Calu3 (cell line): Measurements from ENCODE around the gene CBS. TPM values are rescaled to one million over a fixed set of nuclear protein-coding genes. Genes with fewer than 3 reads are reported as not detected.

ENCODE experiments used
- BruUV-seq: library from RNA; stranded (reverse); fragments of 400-500 nt; replicated peaks from 2 replicates; lab custom pipeline; 2021; lab: Mats Ljungman, UMichigan
- CTCF ChIA-PET: fragments of 300-600 bp; sonication (Branson Sonifier 250); formaldehyde crosslinking; loops from one replicate; lab custom pipeline; 2022; ENCODE audit warnings: antibody characterized with exemption; lab: Charles Lee
- DNase-seq: peaks from one replicate; pipeline ENCODE4 v3.0.0; 2022
- H3K27ac Mint-ChIP-seq: one replicate; pipeline ENCODE4 v1.8.0; 2022; ENCODE audit warnings: mixed read lengths; ENCODE audit not compliant: unreplicated experiment
- H3K27me3 Mint-ChIP-seq: one replicate; pipeline ENCODE4 v1.8.0; 2022; ENCODE audit warnings: mixed read lengths; ENCODE audit not compliant: unreplicated experiment
- H3K36me3 Mint-ChIP-seq: one replicate; pipeline ENCODE4 v1.8.0; 2022; ENCODE audit warnings: mild to moderate bottlenecking, moderate library complexity, mixed read lengths; ENCODE audit not compliant: insufficient read depth, unreplicated experiment
- H3K4me1 Mint-ChIP-seq: one replicate; pipeline ENCODE4 v1.8.0; 2022; ENCODE audit warnings: mild to moderate bottlenecking, low read depth, mixed read lengths; ENCODE audit not compliant: unreplicated experiment
- H3K4me3 Mint-ChIP-seq: one replicate; pipeline ENCODE4 v1.8.0; 2022; ENCODE audit warnings: mild to moderate bottlenecking, low read depth, moderate library complexity, mixed read lengths; ENCODE audit not compliant: unreplicated experiment
- H3K9me3 Mint-ChIP-seq: one replicate; pipeline ENCODE4 v1.8.0; 2022; ENCODE audit warnings: low read depth, mixed read lengths; ENCODE audit not compliant: unreplicated experiment
- intact Hi-C: fragments of 100-400 bp; cut with micrococcal nuclease; formaldehyde crosslinking; loops from one replicate; pipeline ENCODE4 v1.10.0; 2022; ENCODE audit not compliant: unreplicated experiment
- total RNA-seq: library from RNA; stranded (reverse); gene quantifications from 2 replicates; pipeline ENCODE4 v1.2.3, GENCODE V29; 2022
- TF ChIP-seq, protein P1 (sequence below): fragments of 200-600 bp; IDR thresholded peaks from one replicate; pipeline ENCODE4 v1.8.0; 2022; ENCODE audit warnings: antibody characterized with exemption; ENCODE audit not compliant: unreplicated experiment

The CBS gene
- total RNA-seq, 1 experiment from 2014 or later = 124 TPM

DNA sequence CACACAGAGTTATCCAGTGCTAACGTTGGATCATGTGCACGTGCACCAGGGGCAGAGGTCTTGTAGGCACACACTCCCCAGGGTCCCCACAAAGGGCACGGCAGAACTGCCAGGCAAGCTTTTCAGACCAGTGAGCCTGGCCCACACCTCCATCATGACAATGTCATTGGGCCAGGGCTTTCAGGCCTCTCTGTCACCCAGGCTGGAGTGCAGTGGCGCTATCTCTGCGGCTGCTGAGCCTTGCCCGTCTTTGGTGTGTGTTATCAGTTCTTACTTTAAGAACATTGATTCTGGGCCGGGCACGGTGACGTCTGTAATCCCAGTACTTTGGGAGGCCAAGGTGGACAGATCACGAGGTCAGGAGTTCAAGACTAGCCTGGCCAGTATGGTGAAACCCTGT lies 57.1 kb downstream of the CBS start:
- H3K27ac Mint-ChIP-seq = no peak overlapping the region
- no TSS peak for BruUV-seq
- H3K4me3 Mint-ChIP-seq = no peak overlapping the region
- no peaks in the 10 kb centered on the region for H3K27me3 Mint-ChIP-seq
- no peak for DNase-seq
- TF ChIP-seq, protein P1, sequence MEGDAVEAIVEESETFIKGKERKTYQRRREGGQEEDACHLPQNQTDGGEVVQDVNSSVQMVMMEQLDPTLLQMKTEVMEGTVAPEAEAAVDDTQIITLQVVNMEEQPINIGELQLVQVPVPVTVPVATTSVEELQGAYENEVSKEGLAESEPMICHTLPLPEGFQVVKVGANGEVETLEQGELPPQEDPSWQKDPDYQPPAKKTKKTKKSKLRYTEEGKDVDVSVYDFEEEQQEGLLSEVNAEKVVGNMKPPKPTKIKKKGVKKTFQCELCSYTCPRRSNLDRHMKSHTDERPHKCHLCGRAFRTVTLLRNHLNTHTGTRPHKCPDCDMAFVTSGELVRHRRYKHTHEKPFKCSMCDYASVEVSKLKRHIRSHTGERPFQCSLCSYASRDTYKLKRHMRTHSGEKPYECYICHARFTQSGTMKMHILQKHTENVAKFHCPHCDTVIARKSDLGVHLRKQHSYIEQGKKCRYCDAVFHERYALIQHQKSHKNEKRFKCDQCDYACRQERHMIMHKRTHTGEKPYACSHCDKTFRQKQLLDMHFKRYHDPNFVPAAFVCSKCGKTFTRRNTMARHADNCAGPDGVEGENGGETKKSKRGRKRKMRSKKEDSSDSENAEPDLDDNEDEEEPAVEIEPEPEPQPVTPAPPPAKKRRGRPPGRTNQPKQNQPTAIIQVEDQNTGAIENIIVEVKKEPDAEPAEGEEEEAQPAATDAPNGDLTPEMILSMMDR = no peak
- CTCF ChIA-PET = no interaction called here
- intact Hi-C loops = no loop called here
- no peaks in the 10 kb centered on the region for H3K9me3 Mint-ChIP-seq
- no peaks in the 10 kb centered on the region for H3K4me1 Mint-ChIP-seq
- H3K36me3 Mint-ChIP-seq = peaks cover 6% of the 10 kb centered on the region

DNA sequence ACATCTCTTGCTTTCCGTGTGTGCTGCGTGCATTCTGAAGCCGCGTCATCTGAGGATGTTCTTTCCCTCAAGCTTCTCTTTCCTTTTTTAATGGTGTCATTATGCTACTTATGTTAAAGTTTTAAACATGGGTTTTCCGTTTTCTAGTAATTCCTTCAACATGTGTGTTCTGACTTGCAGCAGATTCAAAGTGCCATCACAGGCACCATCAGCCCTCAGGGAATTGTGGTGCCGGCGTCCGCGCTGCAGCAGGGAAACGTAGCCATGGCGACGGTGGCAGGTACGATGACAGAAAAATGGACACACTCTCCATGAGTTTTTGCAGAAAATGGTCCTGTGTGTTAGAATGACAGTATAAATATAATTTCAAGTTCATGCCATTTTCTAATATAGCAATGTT lies 58.9 kb downstream of the CBS start:
- no peaks in the 10 kb centered on the region for H3K4me1 Mint-ChIP-seq
- H3K9me3 Mint-ChIP-seq = no peaks in the 10 kb centered on the region
- no peak overlapping the region for H3K4me3 Mint-ChIP-seq
- intact Hi-C loops = no loop called here
- no TSS peak for BruUV-seq
- H3K27me3 Mint-ChIP-seq = no peaks in the 10 kb centered on the region
- DNase-seq = no peak
- TF ChIP-seq, protein P1 = no peak
- CTCF ChIA-PET = no interaction called here
- no peaks in the 10 kb centered on the region for H3K36me3 Mint-ChIP-seq
- no peak overlapping the region for H3K27ac Mint-ChIP-seq

DNA sequence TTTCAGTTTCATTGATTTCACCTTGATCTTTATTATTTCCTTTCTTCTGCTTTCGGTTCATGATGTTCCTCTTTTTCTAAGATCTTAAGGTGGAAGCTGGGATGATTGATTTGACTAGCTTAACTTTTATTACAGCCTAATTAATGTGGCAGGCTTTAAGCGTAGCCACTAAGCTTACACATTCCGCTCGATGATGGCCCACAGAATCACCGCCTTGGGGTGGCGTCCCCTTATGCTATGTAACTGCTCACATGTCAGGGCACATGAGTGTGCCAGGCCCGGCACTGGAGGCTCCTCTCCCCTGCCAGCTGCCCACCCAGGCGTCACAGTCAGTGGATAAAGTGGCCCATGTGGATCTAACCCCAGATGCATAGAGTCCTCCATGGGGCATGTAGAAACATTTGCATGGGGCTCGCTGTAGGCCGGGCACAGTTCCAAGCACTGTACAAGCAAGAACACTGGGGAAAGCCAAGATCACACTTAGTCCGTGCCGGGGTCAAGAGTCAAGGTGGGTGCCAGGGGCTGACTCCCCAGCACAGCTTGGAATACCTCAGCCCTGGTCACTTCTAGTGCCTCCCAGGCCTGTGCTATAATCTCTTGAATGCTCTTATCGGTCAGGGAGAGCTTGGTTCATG lies 59.6 kb downstream of the CBS start:
- intact Hi-C loops = no loop called here
- Mint-ChIP-seq H3K9me3 (no peaks in the 10 kb centered on the region), H3K4me3 (no peak overlapping the region), H3K4me1 (no peaks in the 10 kb centered on the region), H3K27me3 (no peaks in the 10 kb centered on the region), H3K36me3 (no peaks in the 10 kb centered on the region), H3K27ac (no peak overlapping the region)
- CTCF ChIA-PET = no interaction called here
- no peak for DNase-seq
- TF ChIP-seq, protein P1 = no peak
- BruUV-seq = no TSS peak

DNA sequence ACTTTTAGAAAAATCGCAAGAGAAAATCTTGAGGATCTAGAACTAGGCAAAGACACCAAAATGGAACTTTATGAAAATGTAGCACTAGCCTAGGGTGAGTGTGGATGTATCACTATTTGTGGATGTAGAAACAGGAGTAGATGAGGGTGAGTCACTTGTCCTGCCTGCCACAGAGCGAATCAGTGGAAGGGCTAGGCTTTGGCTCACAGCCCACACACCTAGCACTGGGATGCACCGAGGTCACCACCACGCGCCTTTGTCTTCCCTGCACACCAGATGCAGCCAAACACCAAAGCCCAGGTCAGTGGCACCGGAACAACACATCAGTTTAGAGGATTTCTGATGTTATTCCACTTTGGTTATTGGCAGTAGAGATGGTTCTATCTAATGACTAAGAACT lies 63.0 kb downstream of the CBS start:
- Mint-ChIP-seq H3K27ac (no peak overlapping the region), H3K27me3 (no peaks in the 10 kb centered on the region), H3K9me3 (no peaks in the 10 kb centered on the region), H3K4me1 (no peaks in the 10 kb centered on the region), H3K36me3 (peaks cover 6% of the 10 kb centered on the region), H3K4me3 (no peak overlapping the region)
- CTCF ChIA-PET = no interaction called here
- no TSS peak for BruUV-seq
- TF ChIP-seq, protein P1 = no peak
- no peak for DNase-seq
- intact Hi-C loops = no loop called here
